ENCODE results near the gene PEX16. TPM values are rescaled to one million over a fixed set of nuclear protein-coding genes. Genes with fewer than 3 reads are reported as not detected.
A peak's percentile ranks its signal among the peaks of the same experiment; 100 is the strongest.

PEX16 gene
- total RNA-seq, 2 experiments from 2014 or later: 56.3 to 62.0 TPM

DNA sequence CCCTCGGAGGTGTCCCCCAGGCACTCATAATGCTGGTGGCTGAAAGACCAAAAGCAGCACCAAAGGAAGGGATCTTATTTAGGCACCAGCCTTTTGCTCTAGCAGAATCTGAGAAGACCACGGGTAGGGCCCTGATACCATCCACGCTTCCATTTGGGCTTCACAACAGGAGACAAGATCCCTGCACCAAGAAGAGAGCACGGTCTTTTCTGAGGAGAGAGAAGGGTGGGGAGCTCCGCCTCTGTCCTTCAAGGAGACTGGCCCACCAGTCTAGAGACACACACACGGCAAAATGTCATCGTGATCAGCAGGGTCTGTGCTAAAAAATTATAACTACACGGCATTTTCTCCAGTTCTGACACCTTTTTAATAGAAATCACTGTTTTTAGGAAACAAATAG lies 14.5 kb upstream of the PEX16 start:
- TF ChIP-seq, protein P1, sequence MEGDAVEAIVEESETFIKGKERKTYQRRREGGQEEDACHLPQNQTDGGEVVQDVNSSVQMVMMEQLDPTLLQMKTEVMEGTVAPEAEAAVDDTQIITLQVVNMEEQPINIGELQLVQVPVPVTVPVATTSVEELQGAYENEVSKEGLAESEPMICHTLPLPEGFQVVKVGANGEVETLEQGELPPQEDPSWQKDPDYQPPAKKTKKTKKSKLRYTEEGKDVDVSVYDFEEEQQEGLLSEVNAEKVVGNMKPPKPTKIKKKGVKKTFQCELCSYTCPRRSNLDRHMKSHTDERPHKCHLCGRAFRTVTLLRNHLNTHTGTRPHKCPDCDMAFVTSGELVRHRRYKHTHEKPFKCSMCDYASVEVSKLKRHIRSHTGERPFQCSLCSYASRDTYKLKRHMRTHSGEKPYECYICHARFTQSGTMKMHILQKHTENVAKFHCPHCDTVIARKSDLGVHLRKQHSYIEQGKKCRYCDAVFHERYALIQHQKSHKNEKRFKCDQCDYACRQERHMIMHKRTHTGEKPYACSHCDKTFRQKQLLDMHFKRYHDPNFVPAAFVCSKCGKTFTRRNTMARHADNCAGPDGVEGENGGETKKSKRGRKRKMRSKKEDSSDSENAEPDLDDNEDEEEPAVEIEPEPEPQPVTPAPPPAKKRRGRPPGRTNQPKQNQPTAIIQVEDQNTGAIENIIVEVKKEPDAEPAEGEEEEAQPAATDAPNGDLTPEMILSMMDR (IDR thresholded peaks at IDR 0.05): no peak
- Mint-ChIP-seq H3K27me3 (no peaks in the 10 kb centered on the region), H3K27ac (no peak overlapping the region), H3K9me3 (no peaks in the 10 kb centered on the region), H3K36me3 (ENCODE audit: low read depth) (peaks cover 54% of the 10 kb centered on the region), H3K4me1 (ENCODE audit: low read depth) (peaks cover 25% of the 10 kb centered on the region), H3K4me3 (no peak overlapping the region)
- H3K27me3 ChIP-seq (ENCODE audit: control insufficient read depth in 1 of 2, insufficient read depth in 2 of 2, low read length in 2 of 2): no peaks in the 10 kb centered on the region
- intact Hi-C loops (cut with DNase I, micrococcal nuclease): no loop called here
- H3K4me1 ChIP-seq (ENCODE audit: insufficient read depth, low read length): peaks cover 42% of the 10 kb centered on the region
- no peak overlapping the region for H3K4me3 ChIP-seq (ENCODE audit: low read length)
- no peak overlapping the region for H3K27ac ChIP-seq (ENCODE audit: low read depth in 1 of 2, low read length in 2 of 2)
- no peaks in the 10 kb centered on the region for H3K9me3 ChIP-seq (ENCODE audit: control insufficient read depth in 1 of 2, insufficient read depth in 1 of 2, low read length in 2 of 2)
- DNase-seq: no peak
- no peak for ATAC-seq (ENCODE audit: poor library complexity)
- H3K36me3 ChIP-seq (ENCODE audit: insufficient read depth, low read length): peaks cover 48% of the 10 kb centered on the region
- CTCF ChIA-PET: no interaction called here
- POLR2A ChIA-PET: interaction anchor here (1.5 kb wide), 1 partner anchor 14 kb away, joined by 3 read pairs; the partner anchor contains the start of gene PEX16

DNA sequence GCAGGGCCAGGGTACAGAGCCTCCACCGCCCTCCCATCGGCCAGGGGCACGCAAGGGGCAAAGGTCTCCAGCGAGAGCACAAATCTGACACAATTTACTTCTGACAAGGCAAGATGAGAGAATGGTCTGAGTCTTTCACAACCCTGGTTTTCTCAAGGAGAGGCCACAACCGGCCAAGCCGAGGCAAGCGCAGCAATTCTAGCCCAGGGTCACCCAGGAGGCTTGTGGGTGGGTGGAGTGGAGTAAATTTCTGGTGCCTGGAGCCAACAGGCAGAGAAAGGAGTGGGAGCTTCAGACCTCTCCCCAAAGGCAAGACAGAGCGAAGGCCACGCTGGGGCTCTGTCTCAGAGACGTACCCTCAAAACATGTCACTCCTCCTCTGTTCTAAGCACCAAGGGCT lies 14.1 kb upstream of the PEX16 start:
- Histone ChIP-seq H3K4me1 (ENCODE audit: insufficient read depth, low read length) (peaks cover 46% of the 10 kb centered on the region), H3K27ac (ENCODE audit: low read depth in 1 of 2, low read length in 2 of 2) (peak overlapping the region in 1 of 2 donors; percentile 68), H3K4me3 (ENCODE audit: low read length) (no peak overlapping the region), H3K9me3 (ENCODE audit: control insufficient read depth in 1 of 2, insufficient read depth in 1 of 2, low read length in 2 of 2) (no peaks in the 10 kb centered on the region), H3K27me3 (ENCODE audit: control insufficient read depth in 1 of 2, insufficient read depth in 2 of 2, low read length in 2 of 2) (no peaks in the 10 kb centered on the region), H3K36me3 (ENCODE audit: insufficient read depth, low read length) (peaks cover 44% of the 10 kb centered on the region)
- ChIA-PET POLR2A (interaction anchor here (1.5 kb wide), 1 partner anchor 14 kb away, joined by 3 read pairs; the partner anchor contains the start of gene PEX16), CTCF (no interaction called here)
- DNase-seq (no peak), ATAC-seq (ENCODE audit: poor library complexity) (no peak)
- Mint-ChIP-seq H3K27ac (peak overlapping the region; percentile 82), H3K4me3 (no peak overlapping the region), H3K27me3 (no peaks in the 10 kb centered on the region), H3K36me3 (ENCODE audit: low read depth) (peaks cover 50% of the 10 kb centered on the region), H3K9me3 (no peaks in the 10 kb centered on the region), H3K4me1 (ENCODE audit: low read depth) (peaks cover 25% of the 10 kb centered on the region)
- TF ChIP-seq, protein P1 (IDR thresholded peaks at IDR 0.05): no peak
- intact Hi-C loops (cut with DNase I, micrococcal nuclease): no loop called here

DNA sequence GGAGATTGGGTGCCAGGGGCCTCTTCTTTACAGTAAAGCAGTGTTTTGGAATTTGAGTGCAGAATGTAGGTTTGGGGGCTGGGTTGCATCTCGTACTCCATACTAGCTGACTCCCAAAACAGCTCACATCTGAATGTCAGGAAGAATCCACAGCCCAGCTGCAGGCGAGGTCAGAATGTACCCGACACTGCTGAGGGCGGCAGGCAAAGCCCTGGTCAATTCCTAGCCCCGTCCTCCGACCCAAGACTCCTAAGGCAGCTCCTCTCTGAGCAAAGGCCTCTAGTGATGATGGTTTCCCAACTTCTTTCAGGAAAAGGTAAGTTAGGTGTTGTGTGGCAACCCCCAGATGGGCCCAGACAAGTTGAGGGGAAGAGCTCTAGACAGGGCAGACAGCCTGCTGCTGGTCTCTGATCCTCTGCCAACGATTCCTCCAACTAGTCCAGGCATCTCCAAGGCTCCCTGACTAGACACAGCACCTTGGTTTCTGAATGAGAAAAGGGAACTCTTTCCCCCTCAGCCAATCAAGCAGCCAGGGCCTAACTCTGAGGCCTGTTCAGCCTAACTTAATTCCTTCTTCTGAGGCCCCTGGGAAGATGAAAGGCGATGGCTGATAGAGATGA lies 13.4 kb upstream of the PEX16 start:
- peak overlapping the region; percentile 82 for H3K27ac Mint-ChIP-seq
- peaks cover 25% of the 10 kb centered on the region for H3K4me1 Mint-ChIP-seq (ENCODE audit: low read depth)
- no peaks in the 10 kb centered on the region for H3K9me3 ChIP-seq (ENCODE audit: control insufficient read depth in 1 of 2, insufficient read depth in 1 of 2, low read length in 2 of 2)
- intact Hi-C loops (cut with DNase I, micrococcal nuclease): no loop called here
- CTCF ChIA-PET: no interaction called here
- POLR2A ChIA-PET: interaction anchor here (2.6 kb wide), 1 partner anchor 13 kb away, joined by 22 read pairs; the partner anchor contains the start of gene PEX16
- no peaks in the 10 kb centered on the region for H3K27me3 ChIP-seq (ENCODE audit: control insufficient read depth in 1 of 2, insufficient read depth in 2 of 2, low read length in 2 of 2)
- no peak overlapping the region for H3K4me3 Mint-ChIP-seq
- ATAC-seq (ENCODE audit: poor library complexity) (no peak), DNase-seq (no peak)
- no peak overlapping the region for H3K4me3 ChIP-seq (ENCODE audit: low read length)
- no peaks in the 10 kb centered on the region for H3K9me3 Mint-ChIP-seq
- H3K27me3 Mint-ChIP-seq: no peaks in the 10 kb centered on the region
- peaks cover 43% of the 10 kb centered on the region for H3K36me3 Mint-ChIP-seq (ENCODE audit: low read depth)
- TF ChIP-seq, protein P1 (IDR thresholded peaks at IDR 0.05): no peak
- peaks cover 37% of the 10 kb centered on the region for H3K36me3 ChIP-seq (ENCODE audit: insufficient read depth, low read length)
- H3K4me1 ChIP-seq (ENCODE audit: insufficient read depth, low read length): peaks cover 46% of the 10 kb centered on the region
- H3K27ac ChIP-seq (ENCODE audit: low read depth in 1 of 2, low read length in 2 of 2): peak overlapping the region in 1 of 2 donors; percentile 68
